SK-N-SH treated with all-trans-retinoic acid at 6 μM for 48 hours (cell line): ENCODE data around the gene PRKG1.

Experiments used
- ATAC-seq: fragments of 200-7000 bp; cut with Tn5 transposase; 3 replicates; pipeline ENCODE4 v1.9.1; 2020; ENCODE audit warnings: mild to moderate bottlenecking, moderate library complexity
- ARNTL ChIP-seq: fragments of 450-650 bp; formaldehyde crosslinking; IDR thresholded peaks from 2 replicates; pipeline ENCODE4 v1.5.0; 2020; ENCODE audit warnings: low read depth, mild to moderate bottlenecking, moderate library complexity, borderline replicate concordance
- CSDC2 ChIP-seq: fragments of 250-450 bp; sonication (Bioruptor Pico); IDR thresholded peaks from 2 replicates; pipeline ENCODE4 v1.5.0; 2020; ENCODE audit warnings: mild to moderate bottlenecking, moderate library complexity
- ESRRG ChIP-seq: fragments of 250-450 bp; sonication (Bioruptor Pico); IDR thresholded peaks from 2 replicates; pipeline ENCODE4 v1.6.1; 2021; ENCODE audit warnings: mild to moderate bottlenecking
- GLIS3 ChIP-seq: fragments of 250-450 bp; sonication (Bioruptor Pico); IDR thresholded peaks from 2 replicates; pipeline ENCODE4 v1.5.0; 2020; ENCODE audit warnings: mild to moderate bottlenecking, moderate library complexity
- OSR1 ChIP-seq: fragments of 250-450 bp; sonication (Bioruptor Pico); IDR thresholded peaks from 2 replicates; pipeline ENCODE4 v1.8.0; 2022; ENCODE audit warnings: moderate library complexity, mild to moderate bottlenecking, inconsistent platforms
- PPARA ChIP-seq: fragments of 250-450 bp; sonication (Bioruptor Pico); IDR thresholded peaks from 2 replicates; pipeline ENCODE4 v1.5.0; 2020; ENCODE audit warnings: mild to moderate bottlenecking, borderline replicate concordance
- RARB ChIP-seq: fragments of 250-450 bp; sonication (Bioruptor Pico); IDR thresholded peaks from 2 replicates; pipeline ENCODE4 v1.8.0; 2021; ENCODE audit warnings: mild to moderate bottlenecking, moderate library complexity
- SNAI2 ChIP-seq: fragments of 250-450 bp; sonication (Bioruptor Pico); IDR thresholded peaks from 2 replicates; pipeline ENCODE4 v1.5.0; 2020; ENCODE audit warnings: mild to moderate bottlenecking, moderate library complexity
- TCF4 ChIP-seq: fragments of 250-450 bp; sonication (Bioruptor Pico); IDR thresholded peaks from 2 replicates; pipeline ENCODE4 v1.8.0; 2021; ENCODE audit warnings: mild to moderate bottlenecking, moderate library complexity, borderline replicate concordance
- TOX ChIP-seq: fragments of 250-450 bp; sonication (Bioruptor Pico); IDR thresholded peaks from 2 replicates; pipeline ENCODE4 v1.8.0; 2021; ENCODE audit warnings: mild to moderate bottlenecking, moderate library complexity, borderline replicate concordance
- ZC3H10 ChIP-seq: fragments of 250-450 bp; sonication (Bioruptor Pico); IDR thresholded peaks from 2 replicates; pipeline ENCODE4 v1.5.1; 2021; ENCODE audit warnings: mild to moderate bottlenecking, moderate library complexity
- ZFP3 ChIP-seq: fragments of 250-450 bp; sonication (Bioruptor Pico); IDR thresholded peaks from 2 replicates; pipeline ENCODE4 v1.5.0; 2020; ENCODE audit warnings: mild to moderate bottlenecking, moderate library complexity
- ZFP30 ChIP-seq: fragments of 450-650 bp; formaldehyde crosslinking; IDR thresholded peaks from 2 replicates; pipeline ENCODE4 v1.5.0; 2022; ENCODE audit warnings: mild to moderate bottlenecking, moderate library complexity
- ZNF565 ChIP-seq: fragments of 450-650 bp; formaldehyde crosslinking; conservative IDR thresholded peaks from 2 replicates; pipeline ENCODE4 v1.5.0; 2020; ENCODE audit warnings: low read depth, mild to moderate bottlenecking, moderate library complexity
- ZNF70 ChIP-seq: fragments of 450-650 bp; formaldehyde crosslinking; IDR thresholded peaks from 2 replicates; pipeline ENCODE4 v1.5.0; 2020; ENCODE audit warnings: mild to moderate bottlenecking, moderate library complexity
- ZNF8 ChIP-seq: fragments of 450-650 bp; formaldehyde crosslinking; IDR thresholded peaks from 2 replicates; pipeline ENCODE4 v1.5.0; 2020; ENCODE audit warnings: mild to moderate bottlenecking, moderate library complexity
- TF ChIP-seq, protein P1 (sequence below): fragments of 250-450 bp; sonication (Bioruptor Pico); IDR thresholded peaks from 2 replicates; pipeline ENCODE4 v1.8.0; 2020; ENCODE audit warnings: mild to moderate bottlenecking, moderate library complexity, borderline replicate concordance
- TF ChIP-seq, protein P2 (sequence below): fragments of 250-450 bp; sonication (Bioruptor Pico); IDR thresholded peaks from 2 replicates; pipeline ENCODE4 v1.8.0; 2021; ENCODE audit warnings: low read depth, mild to moderate bottlenecking, moderate library complexity, borderline replicate concordance
- TF ChIP-seq, protein P3 (sequence below): fragments of 250-450 bp; sonication (Bioruptor Pico); IDR thresholded peaks from 2 replicates; pipeline ENCODE4 v1.5.1; 2021; ENCODE audit warnings: mild to moderate bottlenecking, moderate library complexity
- TF ChIP-seq, protein P4 (sequence below): fragments of 250-450 bp; sonication (Bioruptor Pico); IDR thresholded peaks from 2 replicates; pipeline ENCODE4 v1.5.0; 2020; ENCODE audit warnings: mild to moderate bottlenecking, moderate library complexity
- TF ChIP-seq, protein P5 (sequence below): fragments of 250-450 bp; sonication (Bioruptor Pico); IDR thresholded peaks from 2 replicates; pipeline ENCODE4 v1.5.1; 2020; ENCODE audit warnings: low read depth, mild to moderate bottlenecking, moderate library complexity

Gene PRKG1

DNA sequence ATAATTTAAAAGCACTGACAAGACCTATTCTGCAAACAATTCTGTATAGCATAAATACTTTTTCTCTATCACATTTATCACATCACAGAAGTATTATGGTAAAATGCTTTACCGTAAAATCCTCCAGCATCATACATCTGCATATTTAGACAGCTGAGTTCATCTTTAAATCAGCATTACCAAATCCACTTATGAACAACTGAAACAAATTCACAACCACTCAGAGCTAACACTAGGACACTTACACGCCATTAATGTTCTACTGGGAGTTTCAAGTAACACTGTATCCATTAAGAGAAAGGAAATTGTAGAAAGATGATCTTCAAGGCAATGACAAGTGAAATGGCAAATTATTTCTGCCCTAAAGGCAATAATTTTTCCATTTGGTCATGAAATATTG is 1134.1 kb downstream of the PRKG1 start:
- no peak for TF ChIP-seq SNAI2 (CRISPR knock-in tag)
- TF ChIP-seq TCF4 (CRISPR knock-in tag) = no peak
- no peak for TF ChIP-seq ZFP3
- TF ChIP-seq, protein P1, sequence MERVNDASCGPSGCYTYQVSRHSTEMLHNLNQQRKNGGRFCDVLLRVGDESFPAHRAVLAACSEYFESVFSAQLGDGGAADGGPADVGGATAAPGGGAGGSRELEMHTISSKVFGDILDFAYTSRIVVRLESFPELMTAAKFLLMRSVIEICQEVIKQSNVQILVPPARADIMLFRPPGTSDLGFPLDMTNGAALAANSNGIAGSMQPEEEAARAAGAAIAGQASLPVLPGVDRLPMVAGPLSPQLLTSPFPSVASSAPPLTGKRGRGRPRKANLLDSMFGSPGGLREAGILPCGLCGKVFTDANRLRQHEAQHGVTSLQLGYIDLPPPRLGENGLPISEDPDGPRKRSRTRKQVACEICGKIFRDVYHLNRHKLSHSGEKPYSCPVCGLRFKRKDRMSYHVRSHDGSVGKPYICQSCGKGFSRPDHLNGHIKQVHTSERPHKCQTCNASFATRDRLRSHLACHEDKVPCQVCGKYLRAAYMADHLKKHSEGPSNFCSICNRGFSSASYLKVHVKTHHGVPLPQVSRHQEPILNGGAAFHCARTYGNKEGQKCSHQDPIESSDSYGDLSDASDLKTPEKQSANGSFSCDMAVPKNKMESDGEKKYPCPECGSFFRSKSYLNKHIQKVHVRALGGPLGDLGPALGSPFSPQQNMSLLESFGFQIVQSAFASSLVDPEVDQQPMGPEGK = no peak
- TF ChIP-seq TOX (CRISPR knock-in tag) = no peak
- TF ChIP-seq, protein P2, sequence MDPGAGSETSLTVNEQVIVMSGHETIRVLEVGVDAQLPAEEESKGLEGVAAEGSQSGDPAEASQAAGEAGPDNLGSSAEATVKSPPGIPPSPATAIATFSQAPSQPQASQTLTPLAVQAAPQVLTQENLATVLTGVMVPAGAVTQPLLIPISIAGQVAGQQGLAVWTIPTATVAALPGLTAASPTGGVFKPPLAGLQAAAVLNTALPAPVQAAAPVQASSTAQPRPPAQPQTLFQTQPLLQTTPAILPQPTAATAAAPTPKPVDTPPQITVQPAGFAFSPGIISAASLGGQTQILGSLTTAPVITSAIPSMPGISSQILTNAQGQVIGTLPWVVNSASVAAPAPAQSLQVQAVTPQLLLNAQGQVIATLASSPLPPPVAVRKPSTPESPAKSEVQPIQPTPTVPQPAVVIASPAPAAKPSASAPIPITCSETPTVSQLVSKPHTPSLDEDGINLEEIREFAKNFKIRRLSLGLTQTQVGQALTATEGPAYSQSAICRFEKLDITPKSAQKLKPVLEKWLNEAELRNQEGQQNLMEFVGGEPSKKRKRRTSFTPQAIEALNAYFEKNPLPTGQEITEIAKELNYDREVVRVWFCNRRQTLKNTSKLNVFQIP = no peak
- TF ChIP-seq ESRRG = no peak
- no peak for TF ChIP-seq PPARA
- no peak for TF ChIP-seq ARNTL (CRISPR knock-in tag)
- TF ChIP-seq CSDC2 (CRISPR knock-in tag) = no peak
- TF ChIP-seq, protein P3, sequence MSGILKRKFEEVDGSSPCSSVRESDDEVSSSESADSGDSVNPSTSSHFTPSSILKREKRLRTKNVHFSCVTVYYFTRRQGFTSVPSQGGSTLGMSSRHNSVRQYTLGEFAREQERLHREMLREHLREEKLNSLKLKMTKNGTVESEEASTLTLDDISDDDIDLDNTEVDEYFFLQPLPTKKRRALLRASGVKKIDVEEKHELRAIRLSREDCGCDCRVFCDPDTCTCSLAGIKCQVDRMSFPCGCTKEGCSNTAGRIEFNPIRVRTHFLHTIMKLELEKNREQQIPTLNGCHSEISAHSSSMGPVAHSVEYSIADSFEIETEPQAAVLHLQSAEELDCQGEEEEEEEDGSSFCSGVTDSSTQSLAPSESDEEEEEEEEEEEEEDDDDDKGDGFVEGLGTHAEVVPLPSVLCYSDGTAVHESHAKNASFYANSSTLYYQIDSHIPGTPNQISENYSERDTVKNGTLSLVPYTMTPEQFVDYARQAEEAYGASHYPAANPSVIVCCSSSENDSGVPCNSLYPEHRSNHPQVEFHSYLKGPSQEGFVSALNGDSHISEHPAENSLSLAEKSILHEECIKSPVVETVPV (CRISPR knock-in tag) = no peak
- TF ChIP-seq RARB (CRISPR knock-in tag) = no peak
- TF ChIP-seq, protein P4, sequence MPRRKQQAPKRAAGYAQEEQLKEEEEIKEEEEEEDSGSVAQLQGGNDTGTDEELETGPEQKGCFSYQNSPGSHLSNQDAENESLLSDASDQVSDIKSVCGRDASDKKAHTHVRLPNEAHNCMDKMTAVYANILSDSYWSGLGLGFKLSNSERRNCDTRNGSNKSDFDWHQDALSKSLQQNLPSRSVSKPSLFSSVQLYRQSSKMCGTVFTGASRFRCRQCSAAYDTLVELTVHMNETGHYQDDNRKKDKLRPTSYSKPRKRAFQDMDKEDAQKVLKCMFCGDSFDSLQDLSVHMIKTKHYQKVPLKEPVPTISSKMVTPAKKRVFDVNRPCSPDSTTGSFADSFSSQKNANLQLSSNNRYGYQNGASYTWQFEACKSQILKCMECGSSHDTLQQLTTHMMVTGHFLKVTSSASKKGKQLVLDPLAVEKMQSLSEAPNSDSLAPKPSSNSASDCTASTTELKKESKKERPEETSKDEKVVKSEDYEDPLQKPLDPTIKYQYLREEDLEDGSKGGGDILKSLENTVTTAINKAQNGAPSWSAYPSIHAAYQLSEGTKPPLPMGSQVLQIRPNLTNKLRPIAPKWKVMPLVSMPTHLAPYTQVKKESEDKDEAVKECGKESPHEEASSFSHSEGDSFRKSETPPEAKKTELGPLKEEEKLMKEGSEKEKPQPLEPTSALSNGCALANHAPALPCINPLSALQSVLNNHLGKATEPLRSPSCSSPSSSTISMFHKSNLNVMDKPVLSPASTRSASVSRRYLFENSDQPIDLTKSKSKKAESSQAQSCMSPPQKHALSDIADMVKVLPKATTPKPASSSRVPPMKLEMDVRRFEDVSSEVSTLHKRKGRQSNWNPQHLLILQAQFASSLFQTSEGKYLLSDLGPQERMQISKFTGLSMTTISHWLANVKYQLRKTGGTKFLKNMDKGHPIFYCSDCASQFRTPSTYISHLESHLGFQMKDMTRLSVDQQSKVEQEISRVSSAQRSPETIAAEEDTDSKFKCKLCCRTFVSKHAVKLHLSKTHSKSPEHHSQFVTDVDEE (CRISPR knock-in tag) = no peak
- TF ChIP-seq ZNF8 (CRISPR knock-in tag) = no peak
- no peak for ATAC-seq

DNA sequence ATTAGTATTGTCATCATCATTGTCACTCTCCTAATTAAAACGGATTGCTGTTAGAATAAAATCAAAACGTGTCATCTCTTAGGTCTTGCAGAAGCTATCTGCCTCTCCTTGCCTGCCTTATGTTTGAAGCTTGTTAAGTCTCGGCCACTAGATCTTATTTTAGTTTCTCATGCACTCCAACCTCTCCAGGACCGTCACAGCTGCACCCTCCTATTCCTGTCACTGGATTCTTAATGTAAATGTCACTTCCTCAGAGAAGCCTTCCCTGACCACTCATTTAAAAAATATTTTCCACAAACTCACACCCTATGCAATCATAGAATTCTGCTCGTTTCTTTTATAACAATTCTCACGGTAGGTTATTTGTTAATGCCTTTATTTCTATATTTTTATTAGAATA is 1135.9 kb downstream of the PRKG1 start:
- no peak for ATAC-seq
- TF ChIP-seq ZNF70 (CRISPR knock-in tag) = no peak
- TF ChIP-seq, protein P5, sequence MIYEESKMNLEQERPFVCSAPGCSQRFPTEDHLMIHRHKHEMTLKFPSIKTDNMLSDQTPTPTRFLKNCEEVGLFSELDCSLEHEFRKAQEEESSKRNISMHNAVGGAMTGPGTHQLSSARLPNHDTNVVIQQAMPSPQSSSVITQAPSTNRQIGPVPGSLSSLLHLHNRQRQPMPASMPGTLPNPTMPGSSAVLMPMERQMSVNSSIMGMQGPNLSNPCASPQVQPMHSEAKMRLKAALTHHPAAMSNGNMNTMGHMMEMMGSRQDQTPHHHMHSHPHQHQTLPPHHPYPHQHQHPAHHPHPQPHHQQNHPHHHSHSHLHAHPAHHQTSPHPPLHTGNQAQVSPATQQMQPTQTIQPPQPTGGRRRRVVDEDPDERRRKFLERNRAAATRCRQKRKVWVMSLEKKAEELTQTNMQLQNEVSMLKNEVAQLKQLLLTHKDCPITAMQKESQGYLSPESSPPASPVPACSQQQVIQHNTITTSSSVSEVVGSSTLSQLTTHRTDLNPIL = no peak
- no peak for TF ChIP-seq TCF4 (CRISPR knock-in tag)
- TF ChIP-seq, protein P1 = no peak
- no peak for TF ChIP-seq SNAI2 (CRISPR knock-in tag)
- no peak for TF ChIP-seq TOX (CRISPR knock-in tag)
- TF ChIP-seq ARNTL (CRISPR knock-in tag) = no peak
- no peak for TF ChIP-seq ZFP30 (CRISPR knock-in tag)
- TF ChIP-seq GLIS3 (CRISPR knock-in tag) = no peak
- TF ChIP-seq, protein P2 = no peak
- no peak for TF ChIP-seq ZNF565 (CRISPR knock-in tag)
- TF ChIP-seq OSR1 (CRISPR knock-in tag) = no peak
- no peak for TF ChIP-seq RARB (CRISPR knock-in tag)
- TF ChIP-seq, protein P3 (CRISPR knock-in tag) = no peak
- no peak for TF ChIP-seq ZC3H10 (CRISPR knock-in tag)
- TF ChIP-seq ZNF8 (CRISPR knock-in tag) = no peak
- TF ChIP-seq ZFP3 = no peak
- no peak for TF ChIP-seq CSDC2 (CRISPR knock-in tag)
